Stimulated activated effector memory CD8-positive, alpha-beta T cell treated with anti-CD3 and anti-CD28 coated beads, Interleukin-12 subunit alpha, Interleukin-12 subunit beta, amount 100 ng/mL, for 72 hours (primary cell): ENCODE measurements around the gene BSN.
"Not testable (repeated sequence)": the region's sequence is repeated elsewhere in the genome, so short reads cannot be mapped to it uniquely, and the experiment has no call there.

Experiments
- ATAC-seq: fragments of 150-1000 bp; cut with Tn5 transposase; 2 replicates; pipeline ENCODE4 v1.10.0; 2021
- DNase-seq, 2 donors: peaks; one replicate each; pipeline ENCODE4 v3.0.0; 2021 to 2022; ENCODE audit warnings: low spot score in 2 of 2
- H3K27ac Mint-ChIP-seq: one replicate; pipeline ENCODE4 v1.8.0; 2022; ENCODE audit warnings: mild to moderate bottlenecking, mixed read lengths
- H3K36me3 Mint-ChIP-seq: one replicate; pipeline ENCODE4 v1.8.0; 2022; ENCODE audit warnings: mild to moderate bottlenecking, mixed read lengths
- H3K4me1 Mint-ChIP-seq: one replicate; pipeline ENCODE4 v1.8.0; 2022; ENCODE audit warnings: mixed read lengths
- H3K4me3 Mint-ChIP-seq: one replicate; pipeline ENCODE4 v1.8.0; 2022; ENCODE audit warnings: mild to moderate bottlenecking, mixed read lengths
- H3K9me3 Mint-ChIP-seq: one replicate; pipeline ENCODE4 v1.8.0; 2022; ENCODE audit warnings: mixed read lengths

Gene BSN

GRCh38 chr3:49563766-49564165 lies 9.5 kb downstream of the BSN start:
- no peak overlapping the region for H3K4me3 Mint-ChIP-seq
- H3K36me3 Mint-ChIP-seq, result no peaks in the 10 kb centered on the region
- DNase-seq (no peak), ATAC-seq (no peak)
- H3K9me3 Mint-ChIP-seq, result peaks cover 5% of the 10 kb centered on the region
- no peaks in the 10 kb centered on the region for H3K4me1 Mint-ChIP-seq
- no peak overlapping the region for H3K27ac Mint-ChIP-seq

GRCh38 chr3:49566312-49566711 lies 12.0 kb downstream of the BSN start:
- ATAC-seq (no peak), DNase-seq (no peak)
- H3K36me3 Mint-ChIP-seq, result no peaks in the 10 kb centered on the region
- no peaks in the 10 kb centered on the region for H3K4me1 Mint-ChIP-seq
- no peaks in the 10 kb centered on the region for H3K9me3 Mint-ChIP-seq
- no peak overlapping the region for H3K4me3 Mint-ChIP-seq
- no peak overlapping the region for H3K27ac Mint-ChIP-seq

GRCh38 chr3:49567406-49567805 lies 13.1 kb downstream of the BSN start:
- Mint-ChIP-seq H3K4me3 (no peak overlapping the region), H3K36me3 (no peaks in the 10 kb centered on the region), H3K4me1 (no peaks in the 10 kb centered on the region), H3K9me3 (no peaks in the 10 kb centered on the region), H3K27ac (no peak overlapping the region)
- no peak for DNase-seq
- ATAC-seq, result no peak

- ATAC-seq, result no peak
- no peak overlapping the region for H3K4me3 Mint-ChIP-seq
- no peaks in the 10 kb centered on the region for H3K36me3 Mint-ChIP-seq
- H3K4me1 Mint-ChIP-seq, result no peaks in the 10 kb centered on the region
- H3K27ac Mint-ChIP-seq, result no peak overlapping the region
- no peaks in the 10 kb centered on the region for H3K9me3 Mint-ChIP-seq
- no peak for DNase-seq
These were observed 14.7 kb downstream of the BSN start for GRCh38 chr3:49568965-49569364.

GRCh38 chr3:49570028-49570654 lies 15.9 kb downstream of the BSN start:
- Mint-ChIP-seq H3K4me1 (no peaks in the 10 kb centered on the region), H3K36me3 (no peaks in the 10 kb centered on the region), H3K9me3 (no peaks in the 10 kb centered on the region), H3K27ac (no peak overlapping the region), H3K4me3 (no peak overlapping the region)
- ATAC-seq (no peak), DNase-seq (no peak)

- no peaks in the 10 kb centered on the region for H3K36me3 Mint-ChIP-seq
- ATAC-seq, result no peak
- H3K9me3 Mint-ChIP-seq, result no peaks in the 10 kb centered on the region
- DNase-seq, result peak in 1 of 2 donors; percentile 7
- no peak overlapping the region for H3K4me3 Mint-ChIP-seq
- H3K27ac Mint-ChIP-seq, result no peak overlapping the region
- H3K4me1 Mint-ChIP-seq, result no peaks in the 10 kb centered on the region
These were observed 27.9 kb downstream of the BSN start for GRCh38 chr3:49582177-49582576.

GRCh38 chr3:49585261-49585755 lies 31.0 kb downstream of the BSN start:
- H3K4me1 Mint-ChIP-seq, H3K27ac Mint-ChIP-seq, ATAC-seq: not testable (repeated sequence)

GRCh38 chr3:49591615-49592014 lies 37.3 kb downstream of the BSN start:
- H3K36me3 Mint-ChIP-seq, result no peaks in the 10 kb centered on the region
- no peak for ATAC-seq

More at GRCh38 chr3:49585261-49585755, 31.0 kb downstream of the BSN start:
- not testable (repeated sequence) for H3K36me3 Mint-ChIP-seq, H3K4me3 Mint-ChIP-seq, H3K9me3 Mint-ChIP-seq
- DNase-seq, result peak in 1 of 2 donors; percentile 7

GRCh38 chr3:49593041-49593440 lies 38.8 kb downstream of the BSN start:
- H3K27ac Mint-ChIP-seq, result no peak overlapping the region
- no peaks in the 10 kb centered on the region for H3K9me3 Mint-ChIP-seq
- no peaks in the 10 kb centered on the region for H3K4me1 Mint-ChIP-seq
- ATAC-seq (no peak), DNase-seq (no peak)
- no peak overlapping the region for H3K4me3 Mint-ChIP-seq
- no peaks in the 10 kb centered on the region for H3K36me3 Mint-ChIP-seq

More at GRCh38 chr3:49591615-49592014, 37.3 kb downstream of the BSN start:
- H3K4me1 Mint-ChIP-seq, result no peaks in the 10 kb centered on the region
- no peak for DNase-seq
- H3K4me3 Mint-ChIP-seq, result no peak overlapping the region
- H3K9me3 Mint-ChIP-seq, result no peaks in the 10 kb centered on the region
- no peak overlapping the region for H3K27ac Mint-ChIP-seq

GRCh38 chr3:49600781-49601180 lies 46.5 kb downstream of the BSN start:
- no peaks in the 10 kb centered on the region for H3K9me3 Mint-ChIP-seq
- no peaks in the 10 kb centered on the region for H3K36me3 Mint-ChIP-seq
- DNase-seq, result no peak
- H3K27ac Mint-ChIP-seq, result no peak overlapping the region
- ATAC-seq, result no peak
- H3K4me3 Mint-ChIP-seq, result no peak overlapping the region
- peaks cover 22% of the 10 kb centered on the region for H3K4me1 Mint-ChIP-seq

- no peaks in the 10 kb centered on the region for H3K9me3 Mint-ChIP-seq
- no peaks in the 10 kb centered on the region for H3K36me3 Mint-ChIP-seq
- ATAC-seq (no peak), DNase-seq (no peak)
- H3K4me3 Mint-ChIP-seq, result no peak overlapping the region
- no peak overlapping the region for H3K27ac Mint-ChIP-seq
- H3K4me1 Mint-ChIP-seq, result peaks cover 22% of the 10 kb centered on the region
These were observed 47.2 kb downstream of the BSN start for GRCh38 chr3:49601358-49602048.

GRCh38 chr3:49602049-49602554 lies 47.8 kb downstream of the BSN start:
- Mint-ChIP-seq H3K4me1 (peaks cover 23% of the 10 kb centered on the region), H3K4me3 (no peak overlapping the region), H3K27ac (no peak overlapping the region), H3K9me3 (no peaks in the 10 kb centered on the region), H3K36me3 (no peaks in the 10 kb centered on the region)
- ATAC-seq (no peak), DNase-seq (no peak)

GRCh38 chr3:49602877-49603411 lies 48.7 kb downstream of the BSN start:
- ATAC-seq (peak; percentile 94), DNase-seq (peak; percentile 20 to 67)
- Mint-ChIP-seq H3K4me1 (peaks cover 31% of the 10 kb centered on the region), H3K4me3 (peak overlapping the region; percentile 34), H3K9me3 (no peaks in the 10 kb centered on the region), H3K36me3 (no peaks in the 10 kb centered on the region), H3K27ac (peak overlapping the region; percentile 85)

- no peak for DNase-seq
- Mint-ChIP-seq H3K27ac (no peak overlapping the region), H3K9me3 (no peaks in the 10 kb centered on the region), H3K4me1 (peaks cover 32% of the 10 kb centered on the region), H3K36me3 (no peaks in the 10 kb centered on the region), H3K4me3 (no peak overlapping the region)
- ATAC-seq, result no peak
These were observed 52.1 kb downstream of the BSN start for GRCh38 chr3:49606427-49606826.

GRCh38 chr3:49607105-49607591 lies 52.9 kb downstream of the BSN start:
- H3K9me3 Mint-ChIP-seq, result no peaks in the 10 kb centered on the region
- no peak overlapping the region for H3K27ac Mint-ChIP-seq
- no peaks in the 10 kb centered on the region for H3K36me3 Mint-ChIP-seq
- peaks cover 32% of the 10 kb centered on the region for H3K4me1 Mint-ChIP-seq
- peak in 1 of 2 donors; percentile 50 for DNase-seq
- peak; percentile 53 for ATAC-seq
- no peak overlapping the region for H3K4me3 Mint-ChIP-seq
